ENCODE measurements around the gene GSN. TPM values are rescaled to one million over a fixed set of nuclear protein-coding genes. Genes with fewer than 3 reads are reported as not detected.

GSN gene
- total RNA-seq, 1 experiment from 2014 or later, result 68.3 TPM

GRCh38 chr9:121297389-121297788 is 29.4 kb downstream of the GSN start:
- H3K4me3 Mint-ChIP-seq (ENCODE audit: low read depth, unreplicated experiment), result no peak overlapping the region
- no peak overlapping the region for H3K27ac Mint-ChIP-seq (ENCODE audit: unreplicated experiment)
- intact Hi-C loops (cut with micrococcal nuclease; ENCODE audit: unreplicated experiment), result no loop called here
- no peak for TF ChIP-seq CTCF (IDR thresholded peaks at IDR 0.05; ENCODE audit: unreplicated experiment)
- peaks cover 27% of the 10 kb centered on the region for H3K4me1 Mint-ChIP-seq (ENCODE audit: low read depth, unreplicated experiment)
- no peaks in the 10 kb centered on the region for H3K27me3 Mint-ChIP-seq (ENCODE audit: unreplicated experiment)
- CTCF ChIA-PET, result no interaction called here
- H3K9me3 Mint-ChIP-seq (ENCODE audit: low read depth, unreplicated experiment), result no peaks in the 10 kb centered on the region
- H3K36me3 Mint-ChIP-seq (ENCODE audit: insufficient read depth, unreplicated experiment), result peaks cover 8% of the 10 kb centered on the region
- BruUV-seq (replicated peaks), result no TSS peak
- DNase-seq, result no peak

DNA sequence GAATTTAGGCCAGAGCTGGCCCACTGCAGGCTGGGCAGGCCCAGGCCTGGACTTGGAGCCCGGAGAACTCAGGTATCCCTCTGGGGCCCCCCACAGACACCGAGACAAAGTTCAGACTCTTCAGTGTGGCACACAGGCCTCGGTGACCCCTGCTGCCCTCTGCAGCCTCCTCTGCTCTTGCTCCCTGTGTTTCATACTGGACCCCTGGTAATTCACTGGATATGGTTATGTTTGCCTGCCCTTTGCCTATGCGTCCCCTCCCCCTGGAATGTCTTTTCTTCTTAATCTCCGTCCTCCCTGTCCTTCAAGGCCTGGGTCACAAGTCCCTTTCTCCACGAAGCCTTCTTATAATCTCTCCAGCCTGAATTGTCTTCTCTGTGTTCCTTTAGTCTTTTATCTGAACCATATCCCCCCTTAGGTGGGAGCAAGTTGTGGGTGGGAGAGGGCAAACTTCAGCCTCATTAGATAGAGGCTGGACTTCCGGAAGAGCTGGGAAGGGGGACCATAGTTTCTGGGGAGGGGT is 30.1 kb downstream of the GSN start:
- CTCF ChIA-PET, result no interaction called here
- no peak for DNase-seq
- Mint-ChIP-seq H3K4me1 (ENCODE audit: low read depth, unreplicated experiment) (peaks cover 27% of the 10 kb centered on the region), H3K27me3 (ENCODE audit: unreplicated experiment) (no peaks in the 10 kb centered on the region), H3K27ac (ENCODE audit: unreplicated experiment) (no peak overlapping the region), H3K9me3 (ENCODE audit: low read depth, unreplicated experiment) (no peaks in the 10 kb centered on the region), H3K4me3 (ENCODE audit: low read depth, unreplicated experiment) (no peak overlapping the region), H3K36me3 (ENCODE audit: insufficient read depth, unreplicated experiment) (peaks cover 8% of the 10 kb centered on the region)
- no TSS peak for BruUV-seq (replicated peaks)
- intact Hi-C loops (cut with micrococcal nuclease; ENCODE audit: unreplicated experiment), result no loop called here
- no peak for TF ChIP-seq CTCF (IDR thresholded peaks at IDR 0.05; ENCODE audit: unreplicated experiment)

- intact Hi-C loops (cut with micrococcal nuclease; ENCODE audit: unreplicated experiment), result no loop called here
- no TSS peak for BruUV-seq (replicated peaks)
- no peak overlapping the region for H3K27ac Mint-ChIP-seq (ENCODE audit: unreplicated experiment)
- H3K36me3 Mint-ChIP-seq (ENCODE audit: insufficient read depth, unreplicated experiment), result peaks cover 8% of the 10 kb centered on the region
- DNase-seq, result no peak
- H3K4me1 Mint-ChIP-seq (ENCODE audit: low read depth, unreplicated experiment), result peaks cover 27% of the 10 kb centered on the region
- H3K4me3 Mint-ChIP-seq (ENCODE audit: low read depth, unreplicated experiment), result peak overlapping the region; percentile 72
- CTCF ChIA-PET, result no interaction called here
- TF ChIP-seq CTCF (IDR thresholded peaks at IDR 0.05; ENCODE audit: unreplicated experiment), result no peak
- H3K9me3 Mint-ChIP-seq (ENCODE audit: low read depth, unreplicated experiment), result no peaks in the 10 kb centered on the region
- no peaks in the 10 kb centered on the region for H3K27me3 Mint-ChIP-seq (ENCODE audit: unreplicated experiment)
Observed at GRCh38 chr9:121298689-121299466, 30.9 kb downstream of the GSN start.

GRCh38 chr9:121299467-121300282 is 31.7 kb downstream of the GSN start:
- peak overlapping the region; percentile 60 for H3K27ac Mint-ChIP-seq (ENCODE audit: unreplicated experiment)
- no peaks in the 10 kb centered on the region for H3K27me3 Mint-ChIP-seq (ENCODE audit: unreplicated experiment)
- peaks cover 8% of the 10 kb centered on the region for H3K36me3 Mint-ChIP-seq (ENCODE audit: insufficient read depth, unreplicated experiment)
- no TSS peak for BruUV-seq (replicated peaks)
- no peak for DNase-seq
- no peaks in the 10 kb centered on the region for H3K9me3 Mint-ChIP-seq (ENCODE audit: low read depth, unreplicated experiment)
- H3K4me1 Mint-ChIP-seq (ENCODE audit: low read depth, unreplicated experiment), result peaks cover 27% of the 10 kb centered on the region
- no peak for TF ChIP-seq CTCF (IDR thresholded peaks at IDR 0.05; ENCODE audit: unreplicated experiment)
- H3K4me3 Mint-ChIP-seq (ENCODE audit: low read depth, unreplicated experiment), result peak overlapping the region; percentile 72
- intact Hi-C loops (cut with micrococcal nuclease; ENCODE audit: unreplicated experiment), result no loop called here
- CTCF ChIA-PET, result no interaction called here
